Activated CD4-positive, alpha-beta memory T cell treated with anti-CD3 and anti-CD28 coated beads for 36 hours (primary cell): ENCODE measurements around the gene POLR3H. TPM values are rescaled to one million over a fixed set of nuclear protein-coding genes. Genes with fewer than 3 reads are reported as not detected.
"Not testable (repeated sequence)": the region's sequence is repeated elsewhere in the genome, so short reads cannot be mapped to it uniquely, and the experiment has no call there.

Experiments used
- CTCF ChIA-PET: fragments of 350-600 bp; sonication (Branson Sonifier 250); formaldehyde crosslinking; loops from one replicate; lab custom pipeline; 2021; ENCODE audit warnings: antibody characterized with exemption, inconsistent platforms; lab: Charles Lee
- POLR2A ChIA-PET: fragments of 350-600 bp; sonication (Branson Sonifier 250); formaldehyde crosslinking; loops from one replicate; lab custom pipeline; 2021; ENCODE audit warnings: antibody characterized with exemption; lab: Charles Lee
- DNase-seq: peaks from one replicate; pipeline ENCODE4 v3.0.0-alpha.2; 2020
- H3K27ac Mint-ChIP-seq: one replicate; pipeline ENCODE4 v1.8.0; 2021; ENCODE audit warnings: mixed read lengths
- H3K27me3 Mint-ChIP-seq: one replicate; pipeline ENCODE4 v1.8.0; 2021; ENCODE audit warnings: mixed read lengths
- H3K36me3 Mint-ChIP-seq: one replicate; pipeline ENCODE4 v1.8.0; 2021; ENCODE audit warnings: mixed read lengths
- H3K4me1 Mint-ChIP-seq: one replicate; pipeline ENCODE4 v1.8.0; 2021; ENCODE audit warnings: low read depth, mixed read lengths
- H3K4me3 Mint-ChIP-seq: one replicate; pipeline ENCODE4 v1.8.0; 2021; ENCODE audit warnings: mild to moderate bottlenecking, mixed read lengths
- H3K9me3 Mint-ChIP-seq: one replicate; pipeline ENCODE4 v1.8.0; 2021; ENCODE audit warnings: mixed read lengths
- intact Hi-C: fragments of 100-400 bp; cut with micrococcal nuclease; formaldehyde crosslinking; loops from one replicate; pipeline ENCODE4 v1.15.1; 2023
- total RNA-seq, 2 experiments: library from RNA; stranded (reverse); gene quantifications; one replicate each; pipeline ENCODE4 v1.2.3, GENCODE V29; 2021

POLR3H gene
- total RNA-seq, 2 experiments from 2014 or later = 23.3 to 23.8 TPM

GRCh38 chr22:41578114-41578513 is 33.8 kb upstream of the POLR3H start:
- intact Hi-C loops = no loop called here
- Mint-ChIP-seq H3K4me3 (no peak overlapping the region), H3K27ac (no peak overlapping the region), H3K36me3 (peaks cover 20% of the 10 kb centered on the region), H3K27me3 (no peaks in the 10 kb centered on the region), H3K4me1 (no peaks in the 10 kb centered on the region), H3K9me3 (no peaks in the 10 kb centered on the region)
- DNase-seq = no peak
- CTCF ChIA-PET = interaction anchor here (1.1 kb wide), 1 partner anchor 89 kb away, joined by 6 read pairs; no protein-coding TSS in a partner anchor
- POLR2A ChIA-PET = interaction anchor here (0.7 kb wide), 1 partner anchor 11 kb away, joined by 4 read pairs; the partner anchor contains the start of gene PMM1

DNA sequence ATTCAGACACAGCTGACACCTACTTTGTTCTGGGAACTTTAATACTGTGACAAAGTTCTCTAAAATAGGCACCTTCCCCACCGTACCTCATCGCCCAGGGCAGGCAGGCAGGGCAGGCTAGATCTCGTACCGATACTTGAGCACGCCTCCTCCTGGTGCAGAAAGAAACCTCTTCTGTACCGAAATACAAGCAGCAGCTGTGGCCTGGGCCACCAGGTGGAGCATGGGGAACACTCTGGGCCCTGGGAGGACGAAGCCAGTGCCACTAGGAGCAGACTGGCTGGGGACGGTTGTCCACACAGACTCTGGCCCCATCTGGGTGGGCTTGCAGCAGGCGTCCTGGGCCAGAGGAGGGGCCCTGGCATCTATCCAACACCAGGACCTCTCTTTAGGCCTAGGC is 32.6 kb upstream of the POLR3H start:
- CTCF ChIA-PET = interaction anchor here (0.7 to 1.1 kb wide), 3 partner anchors 8 to 90 kb away, joined by 3 to 6 read pairs (median 3); no protein-coding TSS in a partner anchor
- peaks cover 15% of the 10 kb centered on the region for H3K36me3 Mint-ChIP-seq
- POLR2A ChIA-PET = no interaction called here

GRCh38 chr22:41575533-41575932 is 31.3 kb upstream of the POLR3H start:
- ChIA-PET POLR2A (no interaction called here), CTCF (no interaction called here)
- no peaks in the 10 kb centered on the region for H3K27me3 Mint-ChIP-seq
- no peaks in the 10 kb centered on the region for H3K4me1 Mint-ChIP-seq
- no peak for DNase-seq
- intact Hi-C loops = no loop called here
- H3K9me3 Mint-ChIP-seq = no peaks in the 10 kb centered on the region
- no peak overlapping the region for H3K27ac Mint-ChIP-seq
- H3K36me3 Mint-ChIP-seq = peaks cover 15% of the 10 kb centered on the region
- H3K4me3 Mint-ChIP-seq = no peak overlapping the region

More for the DNA sequence above, 32.6 kb upstream of the POLR3H start:
- Mint-ChIP-seq H3K27ac (no peak overlapping the region), H3K27me3 (no peaks in the 10 kb centered on the region), H3K4me1 (no peaks in the 10 kb centered on the region), H3K4me3 (no peak overlapping the region), H3K9me3 (no peaks in the 10 kb centered on the region)
- intact Hi-C loops = no loop called here
- peak; percentile 53 for DNase-seq

- Mint-ChIP-seq H3K9me3 (no peaks in the 10 kb centered on the region), H3K36me3 (peaks cover 15% of the 10 kb centered on the region), H3K4me1 (no peaks in the 10 kb centered on the region), H3K4me3 (no peak overlapping the region), H3K27ac (no peak overlapping the region), H3K27me3 (no peaks in the 10 kb centered on the region)
- intact Hi-C loops = no loop called here
- ChIA-PET POLR2A (no interaction called here), CTCF (no interaction called here)
- no peak for DNase-seq
Measured at GRCh38 chr22:41574847-41575381, 30.6 kb upstream of the POLR3H start.

- H3K27ac Mint-ChIP-seq = no peak overlapping the region
- no peaks in the 10 kb centered on the region for H3K4me1 Mint-ChIP-seq
- peaks cover 15% of the 10 kb centered on the region for H3K36me3 Mint-ChIP-seq
- intact Hi-C loops = no loop called here
- ChIA-PET CTCF (no interaction called here), POLR2A (no interaction called here)
- H3K4me3 Mint-ChIP-seq = no peak overlapping the region
- H3K9me3 Mint-ChIP-seq = no peaks in the 10 kb centered on the region
- H3K27me3 Mint-ChIP-seq = no peaks in the 10 kb centered on the region
- DNase-seq = no peak
Measured at GRCh38 chr22:41573677-41574076, 29.4 kb upstream of the POLR3H start.

DNA sequence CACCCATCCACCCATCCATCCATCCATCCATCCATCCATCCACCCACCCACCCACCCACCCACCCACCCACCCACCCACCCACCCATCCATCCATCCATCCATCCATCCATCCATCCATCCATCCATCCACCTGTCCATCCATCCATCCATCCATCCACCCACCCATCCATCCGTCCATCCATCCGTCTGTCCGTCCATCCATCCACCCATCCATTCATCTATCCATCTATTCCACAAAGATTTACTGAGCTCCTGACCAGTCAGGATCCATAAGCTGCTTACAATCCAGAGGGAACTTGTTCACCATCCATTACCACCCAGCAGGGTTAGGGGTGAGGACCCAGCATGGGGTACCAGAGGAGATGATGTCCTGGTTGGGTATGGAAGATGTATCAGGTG is 28.0 kb upstream of the POLR3H start:
- POLR2A ChIA-PET, DNase-seq, H3K9me3 Mint-ChIP-seq, H3K4me1 Mint-ChIP-seq, intact Hi-C loops, H3K27me3 Mint-ChIP-seq, H3K27ac Mint-ChIP-seq, CTCF ChIA-PET, H3K4me3 Mint-ChIP-seq: not testable (repeated sequence)
- H3K36me3 Mint-ChIP-seq = peaks cover 12% of the 10 kb centered on the region

DNA sequence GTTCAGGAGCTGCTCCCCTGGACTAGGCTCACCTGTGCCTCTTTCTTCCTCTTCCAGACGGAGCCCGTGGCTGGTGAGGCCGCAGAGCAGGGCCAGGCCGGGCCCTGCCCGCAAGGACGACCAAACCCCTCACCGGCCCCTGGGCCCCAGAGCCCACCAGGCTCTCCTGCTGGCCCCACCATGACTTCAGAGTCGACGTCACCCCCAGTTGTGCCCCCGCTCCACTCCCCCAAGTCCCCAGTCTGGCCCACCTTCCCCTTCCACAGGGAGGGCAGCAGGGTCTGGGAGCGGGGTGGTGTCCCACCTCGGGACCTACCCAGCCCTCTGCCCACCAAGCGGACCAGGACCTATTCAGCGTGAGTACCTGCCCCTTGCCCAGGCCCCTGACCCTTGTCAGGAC is 27.5 kb upstream of the POLR3H start:
- Mint-ChIP-seq H3K4me3 (no peak overlapping the region), H3K36me3 (peaks cover 9% of the 10 kb centered on the region), H3K4me1 (no peaks in the 10 kb centered on the region), H3K9me3 (no peaks in the 10 kb centered on the region), H3K27me3 (no peaks in the 10 kb centered on the region), H3K27ac (no peak overlapping the region)
- ChIA-PET CTCF (interaction anchor here (0.6 kb wide), 1 partner anchor 353 kb away, joined by 3 read pairs; no protein-coding TSS in a partner anchor), POLR2A (interaction anchor here (2.4 kb wide), 1 partner anchor 18 kb away, joined by 7 read pairs; the partner anchor contains the start of gene PMM1)
- no peak for DNase-seq
- intact Hi-C loops = no loop called here

DNA sequence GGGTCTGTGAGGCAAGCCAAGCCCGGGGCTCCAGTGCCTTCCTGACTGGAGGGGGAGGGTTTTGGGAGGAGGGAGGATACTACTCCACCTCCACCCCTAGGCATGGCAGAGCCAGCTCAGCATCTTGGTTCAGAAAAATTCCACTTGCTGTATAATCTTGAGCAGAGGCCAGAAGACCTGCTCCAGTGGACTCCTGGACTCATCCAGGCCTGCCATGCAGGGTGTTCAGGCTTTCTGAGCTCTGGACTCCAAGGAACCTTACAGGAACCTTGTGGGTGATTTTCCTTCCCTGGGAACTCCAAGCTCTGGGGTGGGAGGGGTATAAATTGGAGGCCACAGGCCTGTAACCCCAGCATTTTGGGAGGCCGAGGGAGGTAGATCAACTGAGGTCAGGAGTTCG is 26.0 kb upstream of the POLR3H start:
- Mint-ChIP-seq H3K27me3 (no peaks in the 10 kb centered on the region), H3K36me3 (no peaks in the 10 kb centered on the region), H3K4me1 (peaks cover 3% of the 10 kb centered on the region), H3K9me3 (no peaks in the 10 kb centered on the region), H3K27ac (no peak overlapping the region), H3K4me3 (no peak overlapping the region)
- POLR2A ChIA-PET = interaction anchor here (2.4 kb wide), 1 partner anchor 19 kb away, joined by 7 read pairs; the partner anchor contains the start of gene PMM1
- CTCF ChIA-PET = no interaction called here
- DNase-seq = no peak
- intact Hi-C loops = no loop called here

GRCh38 chr22:41568811-41569210 is 24.5 kb upstream of the POLR3H start:
- POLR2A ChIA-PET = no interaction called here
- H3K9me3 Mint-ChIP-seq = no peaks in the 10 kb centered on the region
- DNase-seq = no peak
- no peaks in the 10 kb centered on the region for H3K27me3 Mint-ChIP-seq
- H3K27ac Mint-ChIP-seq = no peak overlapping the region
- intact Hi-C loops = no loop called here
- no peak overlapping the region for H3K4me3 Mint-ChIP-seq
- peaks cover 3% of the 10 kb centered on the region for H3K4me1 Mint-ChIP-seq
- CTCF ChIA-PET = interaction anchor here (1.0 to 1.1 kb wide), 2 partner anchors 8 to 42 kb away, joined by 3 read pairs; no protein-coding TSS in a partner anchor
- H3K36me3 Mint-ChIP-seq = no peaks in the 10 kb centered on the region

DNA sequence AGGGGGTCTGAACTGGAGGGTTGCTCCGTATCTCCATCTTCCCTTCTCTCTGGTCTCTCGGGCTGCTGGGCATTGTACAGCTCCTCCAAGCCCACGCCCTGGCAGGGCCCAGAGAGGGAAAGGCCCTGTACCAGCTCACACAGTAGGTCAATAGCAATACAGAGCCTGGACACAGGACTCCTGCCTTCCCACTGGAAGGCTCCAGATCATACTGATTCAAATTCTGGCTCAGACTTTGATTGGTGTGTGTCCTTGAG is 23.2 kb upstream of the POLR3H start:
- intact Hi-C loops = no loop called here
- no peak overlapping the region for H3K4me3 Mint-ChIP-seq
- H3K4me1 Mint-ChIP-seq = peaks cover 3% of the 10 kb centered on the region
- H3K9me3 Mint-ChIP-seq = no peaks in the 10 kb centered on the region
- H3K36me3 Mint-ChIP-seq = no peaks in the 10 kb centered on the region
- no peaks in the 10 kb centered on the region for H3K27me3 Mint-ChIP-seq
- ChIA-PET CTCF (no interaction called here), POLR2A (interaction anchor here (0.6 to 0.9 kb wide), 2 partner anchors 22 to 25 kb away, joined by 3 to 5 read pairs; partner anchors contain the start of gene PMM1)
- DNase-seq = no peak
- H3K27ac Mint-ChIP-seq = no peak overlapping the region

- Mint-ChIP-seq H3K27me3 (peaks cover 8% of the 10 kb centered on the region), H3K27ac (peak overlapping the region; percentile 39), H3K9me3 (no peaks in the 10 kb centered on the region), H3K4me1 (peaks cover 3% of the 10 kb centered on the region), H3K36me3 (no peaks in the 10 kb centered on the region), H3K4me3 (no peak overlapping the region)
- CTCF ChIA-PET = no interaction called here
- POLR2A ChIA-PET = no interaction called here
- intact Hi-C loops = no loop called here
- DNase-seq = peak; percentile 64
Measured at GRCh38 chr22:41565403-41566054, 21.3 kb upstream of the POLR3H start.

GRCh38 chr22:41564563-41564962 is 20.3 kb upstream of the POLR3H start:
- Mint-ChIP-seq H3K4me1 (peaks cover 3% of the 10 kb centered on the region), H3K9me3 (no peaks in the 10 kb centered on the region), H3K36me3 (no peaks in the 10 kb centered on the region), H3K27ac (no peak overlapping the region), H3K27me3 (peaks cover 14% of the 10 kb centered on the region), H3K4me3 (no peak overlapping the region)
- intact Hi-C loops = no loop called here
- ChIA-PET POLR2A (no interaction called here), CTCF (no interaction called here)
- no peak for DNase-seq
